ENCODE results near the gene MED19.
"Not testable (repeated sequence)": the region's sequence is repeated elsewhere in the genome, so short reads cannot be mapped to it uniquely, and the experiment has no call there.

MED19 gene
- total RNA-seq: 18.6 reads per million, percentile 45 among the genes with 10 or more reads in this experiment

GRCh38 chr11:57711414-57712255, at the start of gene MED19:
Gene MED19, minus strand, starts transcription at chr11:57712215. Its CDS starts 36 bp downstream, at chr11:57712179.
- DNase-seq: peak; percentile 69

GRCh38 chr11:57758174-57758573, 46.2 kb upstream of the MED19 start:
- no peak for DNase-seq

GRCh38 chr11:57752954-57753353, 40.9 kb upstream of the MED19 start:
- no peak for DNase-seq

GRCh38 chr11:57751676-57752253, 39.8 kb upstream of the MED19 start, which contains the start of gene BTBD18:
Gene BTBD18, minus strand, starts transcription at chr11:57751819. Its CDS starts 631 bp downstream, at chr11:57751188.
- DNase-seq: no peak

GRCh38 chr11:57751176-57751575, 39.2 kb upstream of the MED19 start:
- DNase-seq: no peak

- DNase-seq: no peak
Measured at GRCh38 chr11:57746920-57747319, 34.9 kb upstream of the MED19 start.

GRCh38 chr11:57745206-57745605, 33.2 kb upstream of the MED19 start:
- no peak for DNase-seq

GRCh38 chr11:57744357-57744756, 32.3 kb upstream of the MED19 start:
- DNase-seq: no peak

GRCh38 chr11:57742087-57742452, 30.1 kb upstream of the MED19 start:
- DNase-seq: no peak

- peak; percentile 86 for DNase-seq
Measured at GRCh38 chr11:57741132-57742086, 29.4 kb upstream of the MED19 start, which contains the start of gene SELENOH. Gene SELENOH, plus strand, starts transcription at chr11:57741491. Its CDS starts 105 bp downstream, at chr11:57741596.

GRCh38 chr11:57735619-57736298, 23.7 kb upstream of the MED19 start:
- no peak for DNase-seq

GRCh38 chr11:57732661-57733060, 20.6 kb upstream of the MED19 start:
- DNase-seq: no peak

GRCh38 chr11:57729479-57729878, 17.5 kb upstream of the MED19 start:
- DNase-seq: no peak

- no peak for DNase-seq
Measured at GRCh38 chr11:57728829-57729228, 16.8 kb upstream of the MED19 start.

GRCh38 chr11:57727185-57727584, 15.2 kb upstream of the MED19 start:
- no peak for DNase-seq

- not testable (repeated sequence) for DNase-seq
Measured at GRCh38 chr11:57716726-57717125, 4.7 kb upstream of the MED19 start.

- no peak for DNase-seq
Measured at GRCh38 chr11:57713835-57714234, 1.8 kb upstream of the MED19 start.

GRCh38 chr11:57712256-57713150, 488 bp upstream of the MED19 start, which contains the start of gene TMX2:
Gene TMX2, plus strand, starts transcription at chr11:57712593. Its CDS starts 26 bp downstream, at chr11:57712619.
- peak; percentile 87 for DNase-seq

GRCh38 chr11:57709802-57710367, 2.1 kb downstream of the MED19 start:
- no peak for DNase-seq

GRCh38 chr11:57705432-57705831, 6.6 kb downstream of the MED19 start:
- DNase-seq: not testable (repeated sequence)

- DNase-seq: no peak
Measured at GRCh38 chr11:57704932-57705331, 7.1 kb downstream of the MED19 start.

Data from effector CD4-positive, alpha-beta T cell (primary cell).